Measurements from ENCODE around the gene SPCS3.
"Not testable (repeated sequence)": the region's sequence is repeated elsewhere in the genome, so short reads cannot be mapped to it uniquely, and the experiment has no call there.

Gene SPCS3

GRCh38 chr4:176291748-176292147 lies 28.0 kb upstream of the SPCS3 start:
- TF ChIP-seq CTCF (IDR thresholded peaks at IDR 0.05; ENCODE audit: extremely low read depth, missing control alignments) = no peak
- DNase-seq (ENCODE audit: low spot score) = no peak

GRCh38 chr4:176292920-176293319 lies 26.8 kb upstream of the SPCS3 start:
- no peak for TF ChIP-seq CTCF (IDR thresholded peaks at IDR 0.05; ENCODE audit: extremely low read depth, missing control alignments)
- DNase-seq (ENCODE audit: low spot score) = no peak

- no peak for TF ChIP-seq CTCF (IDR thresholded peaks at IDR 0.05; ENCODE audit: extremely low read depth, missing control alignments)
Observed at GRCh38 chr4:176293660-176294059, 26.1 kb upstream of the SPCS3 start.

GRCh38 chr4:176295907-176296306 lies 23.9 kb upstream of the SPCS3 start:
- not testable (repeated sequence) for DNase-seq (ENCODE audit: low spot score)

More at GRCh38 chr4:176293660-176294059, 26.1 kb upstream of the SPCS3 start:
- no peak for DNase-seq (ENCODE audit: low spot score)

- TF ChIP-seq CTCF (IDR thresholded peaks at IDR 0.05; ENCODE audit: extremely low read depth, missing control alignments) = no peak
- DNase-seq (ENCODE audit: low spot score) = no peak
Observed at GRCh38 chr4:176298664-176299063, 21.1 kb upstream of the SPCS3 start.

- TF ChIP-seq CTCF (IDR thresholded peaks at IDR 0.05; ENCODE audit: extremely low read depth, missing control alignments) = no peak
Observed at GRCh38 chr4:176300036-176300435, 19.7 kb upstream of the SPCS3 start.

GRCh38 chr4:176300565-176300964 lies 19.2 kb upstream of the SPCS3 start:
- DNase-seq (ENCODE audit: low spot score) = no peak
- TF ChIP-seq CTCF (IDR thresholded peaks at IDR 0.05; ENCODE audit: extremely low read depth, missing control alignments) = no peak

More at GRCh38 chr4:176300036-176300435, 19.7 kb upstream of the SPCS3 start:
- no peak for DNase-seq (ENCODE audit: low spot score)
